NCI-H524 treated with DMSO at 0.1 percent for 48 hours (cell line): ENCODE results near the gene RAD54L2.
"Not testable (repeated sequence)": the region's sequence is repeated elsewhere in the genome, so short reads cannot be mapped to it uniquely, and the experiment has no call there.

Experiments
- DNase-seq: peaks from one replicate; lab custom pipeline; 2025; lab: John Stamatoyannopoulos, UW

RAD54L2 gene

DNA sequence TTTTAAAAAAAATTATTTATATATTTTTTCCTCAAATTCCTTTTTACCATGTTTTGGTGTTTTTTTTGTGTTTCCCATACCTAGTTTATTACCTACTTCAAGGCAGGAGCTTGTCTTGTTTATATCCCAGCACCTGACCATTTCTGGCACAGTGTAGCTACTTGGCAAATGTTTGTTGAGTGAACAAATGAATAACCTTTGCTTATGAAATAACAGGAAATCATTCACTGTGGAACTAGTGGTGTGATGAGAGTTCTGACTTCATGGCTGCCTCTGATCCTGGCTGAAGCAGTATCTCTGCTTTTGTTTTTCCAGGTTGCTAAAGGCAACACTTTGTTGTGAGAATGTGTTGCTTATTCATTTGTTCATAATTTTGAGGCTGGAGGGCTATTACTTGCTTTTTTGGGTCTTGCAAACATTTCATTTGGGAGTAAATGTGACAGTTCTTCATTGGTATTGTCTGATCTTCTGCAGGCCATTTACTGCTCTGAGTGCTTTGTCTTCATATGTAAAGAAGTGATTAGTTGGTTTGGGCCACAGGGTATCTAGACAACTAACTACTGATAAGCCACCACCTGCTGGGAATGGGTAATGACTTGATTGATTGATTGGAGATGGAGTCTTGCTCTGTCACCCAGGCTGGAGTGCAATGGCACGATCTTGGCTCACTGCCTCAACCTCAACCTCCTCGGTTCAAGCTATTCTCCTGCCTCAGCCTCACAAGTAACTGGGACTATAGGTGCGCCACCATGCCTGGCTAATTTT is 5.7 kb downstream of the RAD54L2 start:
- DNase-seq: no peak

DNA sequence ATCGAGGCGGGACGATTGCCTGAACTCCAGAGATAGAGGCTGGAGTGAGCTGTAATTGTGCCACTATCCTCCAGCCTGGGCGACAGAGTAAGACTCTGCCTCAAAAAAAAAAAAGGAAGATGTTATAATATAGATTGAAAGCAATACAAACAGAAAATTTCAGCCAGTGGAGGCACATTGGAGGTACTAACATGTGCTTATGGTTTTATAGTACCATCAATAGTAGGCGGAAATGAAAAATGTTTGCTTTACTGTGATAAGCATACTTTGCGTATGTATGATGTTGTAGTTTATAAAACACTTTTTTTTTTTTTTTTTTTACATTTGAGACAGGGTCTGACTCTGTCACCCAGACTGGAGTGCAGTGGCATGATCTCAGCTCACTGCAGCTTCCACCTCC is 8.8 kb downstream of the RAD54L2 start:
- DNase-seq: no peak

GRCh38 chr3:51549311-51549710 is 10.8 kb downstream of the RAD54L2 start:
- DNase-seq: no peak

- DNase-seq: no peak
Observed at GRCh38 chr3:51550080-51550819, 11.7 kb downstream of the RAD54L2 start.

GRCh38 chr3:51557993-51558392 is 19.5 kb downstream of the RAD54L2 start:
- DNase-seq: no peak

DNA sequence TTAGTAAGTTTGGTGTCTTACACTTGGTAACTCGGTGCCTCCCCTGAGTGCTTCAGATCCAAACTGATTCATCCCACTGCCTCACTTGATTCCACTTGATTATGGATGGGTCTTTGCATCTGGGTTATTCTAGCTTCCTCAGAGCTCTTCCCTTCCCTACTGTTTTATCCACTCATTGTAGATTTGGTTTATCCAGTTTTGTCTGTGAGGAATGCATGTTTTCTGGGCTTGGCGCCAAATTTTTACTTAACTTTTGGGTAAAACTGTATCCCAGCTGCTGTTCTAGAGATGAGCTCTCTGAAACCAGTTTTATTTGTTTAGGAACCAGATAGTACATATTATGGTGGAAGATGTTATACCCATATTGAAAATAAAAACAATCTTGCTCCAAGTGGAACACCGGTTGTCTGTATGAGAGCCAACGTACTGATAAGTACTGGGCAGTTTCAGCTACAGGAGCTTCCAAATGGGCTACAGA is 20.9 kb downstream of the RAD54L2 start:
- DNase-seq: no peak

GRCh38 chr3:51559961-51560360 is 21.4 kb downstream of the RAD54L2 start:
- DNase-seq: no peak

GRCh38 chr3:51562403-51562802 is 23.9 kb downstream of the RAD54L2 start:
- not testable (repeated sequence) for DNase-seq

DNA sequence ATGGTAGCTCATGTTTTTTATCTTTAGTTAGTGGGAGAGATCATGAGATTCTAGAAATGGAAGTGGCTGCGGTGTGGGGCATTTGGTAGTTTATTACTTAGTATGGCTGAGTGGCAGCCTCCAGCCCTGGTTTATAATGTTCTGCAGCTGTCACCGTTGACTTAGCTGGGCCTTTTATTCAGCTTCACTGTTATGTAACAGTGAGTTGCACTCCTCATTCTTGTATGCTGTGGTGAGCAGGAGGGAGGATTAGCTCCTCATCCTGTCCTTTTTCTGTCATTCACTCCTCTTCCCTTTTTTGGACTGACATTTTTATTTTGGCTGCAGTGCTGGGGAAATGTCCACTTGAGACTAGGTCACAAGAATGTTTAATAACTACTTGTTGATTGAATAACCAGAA is 29.5 kb downstream of the RAD54L2 start:
- no peak for DNase-seq

DNA sequence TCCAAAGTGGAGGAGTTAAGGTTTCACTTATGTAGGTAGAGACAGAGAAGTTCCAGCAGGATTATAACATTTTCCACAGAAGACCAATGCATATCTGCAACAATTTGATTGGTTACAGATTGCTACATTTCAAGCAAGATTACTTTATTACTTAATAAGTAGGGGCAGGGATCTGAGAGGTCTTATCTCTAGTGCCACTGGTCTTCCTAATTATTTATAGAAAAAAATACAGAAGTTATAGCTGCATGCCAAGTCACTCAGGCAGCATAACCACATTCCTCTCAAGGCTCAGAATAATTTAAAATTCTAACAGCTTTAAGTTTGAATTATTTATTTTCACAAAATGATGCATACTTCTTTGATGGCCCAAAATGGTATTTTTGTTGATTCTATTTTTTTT is 30.5 kb downstream of the RAD54L2 start:
- DNase-seq: no peak

GRCh38 chr3:51578238-51578637 is 39.7 kb downstream of the RAD54L2 start:
- no peak for DNase-seq

DNA sequence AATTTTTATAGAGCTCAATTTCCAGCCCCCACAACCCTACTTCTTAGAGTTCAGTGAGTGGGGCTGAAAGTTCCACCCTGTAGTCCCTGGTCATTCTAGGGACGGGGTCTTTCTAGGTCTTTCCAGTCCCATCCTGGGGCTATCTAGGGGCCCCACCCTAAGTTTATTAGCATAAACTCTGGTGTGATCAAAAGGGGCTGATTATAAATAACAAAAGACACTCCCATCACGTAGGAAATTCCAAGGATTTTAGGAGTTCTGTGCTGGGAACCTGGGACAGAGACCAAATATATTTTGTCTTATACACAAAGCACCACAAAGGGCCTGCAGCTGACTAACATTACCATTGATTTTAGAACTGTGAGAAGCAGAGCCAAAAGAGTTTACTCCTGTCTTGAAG is 41.9 kb downstream of the RAD54L2 start:
- no peak for DNase-seq

DNA sequence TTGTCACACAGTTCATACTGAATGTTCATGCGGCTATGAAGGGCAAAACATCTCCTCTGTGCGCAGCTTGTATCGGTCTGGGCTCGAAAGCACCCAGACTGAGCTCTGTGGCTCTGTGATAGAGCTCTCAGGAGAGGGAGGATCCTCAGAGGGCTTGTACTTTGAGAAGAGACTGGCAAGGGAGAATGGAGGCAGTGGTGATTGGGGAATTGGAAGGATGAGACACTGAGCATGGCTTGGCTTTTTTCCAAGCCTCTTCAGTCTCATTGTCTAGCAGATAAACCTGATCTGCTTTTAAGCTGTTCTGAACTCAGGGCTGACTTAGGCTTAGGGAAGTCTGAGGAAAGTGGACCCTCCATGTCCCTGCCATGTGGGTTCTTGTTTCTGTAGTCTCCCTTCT is 43.0 kb downstream of the RAD54L2 start:
- no peak for DNase-seq

GRCh38 chr3:51585197-51585596 is 46.7 kb downstream of the RAD54L2 start:
- no peak for DNase-seq

DNA sequence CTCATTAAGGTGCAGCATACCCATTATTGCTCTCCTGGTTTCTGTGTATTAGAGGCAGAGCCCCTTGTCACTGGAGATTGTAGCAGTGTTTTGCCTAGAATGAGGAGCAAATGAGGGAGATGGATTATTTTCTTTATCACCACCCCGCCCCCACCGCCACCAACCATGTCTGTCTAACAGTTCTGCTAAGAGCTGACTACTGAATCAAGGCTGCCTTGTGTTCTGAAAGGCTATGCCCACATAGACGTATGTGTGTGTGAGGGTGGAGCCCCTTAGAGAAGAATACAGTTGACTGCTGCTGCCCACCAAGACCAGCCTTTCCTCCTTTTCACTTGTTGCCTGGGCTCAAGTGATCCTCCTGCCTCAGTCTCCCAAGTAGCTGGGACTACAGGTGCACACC is 47.4 kb downstream of the RAD54L2 start:
- no peak for DNase-seq
